Stimulated activated CD8-positive, alpha-beta memory T cell treated with anti-CD3 and anti-CD28 coated beads, Interleukin-12 subunit alpha, Interleukin-12 subunit beta, amount 100 ng/mL, for 24 hours (primary cell): ENCODE results near the gene PTCH1.

ENCODE experiments used
- DNase-seq: peaks from one replicate; pipeline ENCODE4 v3.0.0-alpha.2; 2020; ENCODE audit errors: extremely low read depth

Gene PTCH1

GRCh38 chr9:95406121-95406520 is 110.7 kb downstream of the PTCH1 start:
- DNase-seq, result no peak

GRCh38 chr9:95399261-95399660 is 117.5 kb downstream of the PTCH1 start:
- no peak for DNase-seq
